Measurements from ENCODE around the gene ALPL. TPM values are rescaled to one million over a fixed set of nuclear protein-coding genes. Genes with fewer than 3 reads are reported as not detected.

The ALPL gene
- total and polyA plus RNA-seq, 9 of the 15 experiments (the other 6 are each of a cell fraction or from before 2014, with no cell fraction given), result 0.04 to 0.38 (median 0.18) TPM; not detected in 4

DNA sequence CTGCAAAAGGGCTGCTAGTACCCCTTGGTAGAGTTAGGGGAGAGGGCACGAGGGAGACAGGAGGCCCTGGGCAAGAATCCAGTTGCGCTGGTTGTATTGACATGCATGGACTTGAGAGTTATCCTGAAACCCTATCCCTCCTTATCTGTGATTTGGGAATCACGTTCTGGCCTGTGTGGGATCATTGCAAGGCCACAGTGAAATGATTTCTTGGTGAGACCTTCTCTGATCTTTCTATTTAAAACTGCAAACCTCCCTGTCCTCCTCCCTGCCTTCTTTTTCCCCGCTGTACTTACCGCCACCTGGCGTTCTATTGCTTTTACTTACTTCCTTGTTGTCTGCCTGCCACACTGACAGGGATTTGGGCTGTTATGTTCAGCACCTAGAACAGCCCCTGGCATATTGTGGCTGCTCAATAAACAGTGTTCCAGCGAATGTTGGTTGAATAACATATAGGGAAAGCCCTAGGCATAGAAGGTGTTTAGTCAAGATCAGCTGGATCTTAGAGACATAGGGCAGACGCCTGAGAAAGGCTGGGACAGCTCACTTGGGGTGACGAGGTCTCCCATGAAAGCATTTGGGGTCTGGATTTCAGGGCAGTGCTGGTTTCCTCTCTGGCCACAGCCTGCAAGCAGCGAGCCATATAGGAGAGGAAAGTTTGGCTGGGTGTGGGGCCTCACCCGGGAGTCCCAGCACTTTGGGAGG lies 25.6 kb downstream of the ALPL start (continued):
- peak; percentile 32 to 63; a peak in 3 of 4 replicates for TF ChIP-seq FOXK2 (conservative IDR thresholded peaks at IDR 0.05 in 1 of 2, IDR thresholded peaks at IDR 0.05 in 1 of 2; ENCODE audit: low read depth in 2 of 2)
- TF ChIP-seq XRCC5 (IDR thresholded peaks at IDR 0.05; ENCODE audit: low read depth, low read length), result peak; percentile 40; the same call in 1 of the 2 replicates
- no peak for TF ChIP-seq PRPF4 (IDR thresholded peaks at IDR 0.05; ENCODE audit: insufficient read depth, low read depth, low read length, poor library complexity, severe bottlenecking)
- TF ChIP-seq, protein P1, sequence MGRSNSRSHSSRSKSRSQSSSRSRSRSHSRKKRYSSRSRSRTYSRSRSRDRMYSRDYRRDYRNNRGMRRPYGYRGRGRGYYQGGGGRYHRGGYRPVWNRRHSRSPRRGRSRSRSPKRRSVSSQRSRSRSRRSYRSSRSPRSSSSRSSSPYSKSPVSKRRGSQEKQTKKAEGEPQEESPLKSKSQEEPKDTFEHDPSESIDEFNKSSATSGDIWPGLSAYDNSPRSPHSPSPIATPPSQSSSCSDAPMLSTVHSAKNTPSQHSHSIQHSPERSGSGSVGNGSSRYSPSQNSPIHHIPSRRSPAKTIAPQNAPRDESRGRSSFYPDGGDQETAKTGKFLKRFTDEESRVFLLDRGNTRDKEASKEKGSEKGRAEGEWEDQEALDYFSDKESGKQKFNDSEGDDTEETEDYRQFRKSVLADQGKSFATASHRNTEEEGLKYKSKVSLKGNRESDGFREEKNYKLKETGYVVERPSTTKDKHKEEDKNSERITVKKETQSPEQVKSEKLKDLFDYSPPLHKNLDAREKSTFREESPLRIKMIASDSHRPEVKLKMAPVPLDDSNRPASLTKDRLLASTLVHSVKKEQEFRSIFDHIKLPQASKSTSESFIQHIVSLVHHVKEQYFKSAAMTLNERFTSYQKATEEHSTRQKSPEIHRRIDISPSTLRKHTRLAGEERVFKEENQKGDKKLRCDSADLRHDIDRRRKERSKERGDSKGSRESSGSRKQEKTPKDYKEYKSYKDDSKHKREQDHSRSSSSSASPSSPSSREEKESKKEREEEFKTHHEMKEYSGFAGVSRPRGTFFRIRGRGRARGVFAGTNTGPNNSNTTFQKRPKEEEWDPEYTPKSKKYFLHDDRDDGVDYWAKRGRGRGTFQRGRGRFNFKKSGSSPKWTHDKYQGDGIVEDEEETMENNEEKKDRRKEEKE (IDR thresholded peaks at IDR 0.05; ENCODE audit: borderline replicate concordance in 1 of 2, control insufficient read depth in 1 of 2, low read depth in 2 of 2, low read length in 1 of 2), result no peak
- peak in 1 of 2 experiments; percentile 34; a peak in 1 of 4 replicates for TF ChIP-seq RCOR1 (IDR thresholded peaks at IDR 0.05; ENCODE audit: borderline replicate concordance in 1 of 2, low read depth in 2 of 2, low read length in 2 of 2)
- TF ChIP-seq ZBED1 (IDR thresholded peaks at IDR 0.05), result no peak
- TF ChIP-seq, protein P2, sequence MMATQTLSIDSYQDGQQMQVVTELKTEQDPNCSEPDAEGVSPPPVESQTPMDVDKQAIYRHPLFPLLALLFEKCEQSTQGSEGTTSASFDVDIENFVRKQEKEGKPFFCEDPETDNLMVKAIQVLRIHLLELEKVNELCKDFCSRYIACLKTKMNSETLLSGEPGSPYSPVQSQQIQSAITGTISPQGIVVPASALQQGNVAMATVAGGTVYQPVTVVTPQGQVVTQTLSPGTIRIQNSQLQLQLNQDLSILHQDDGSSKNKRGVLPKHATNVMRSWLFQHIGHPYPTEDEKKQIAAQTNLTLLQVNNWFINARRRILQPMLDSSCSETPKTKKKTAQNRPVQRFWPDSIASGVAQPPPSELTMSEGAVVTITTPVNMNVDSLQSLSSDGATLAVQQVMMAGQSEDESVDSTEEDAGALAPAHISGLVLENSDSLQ (IDR thresholded peaks at IDR 0.05), result 0 out of 2 replicates have a peak, but pooled peaks have one; percentile 41
- no peak for TF ChIP-seq MCM2 (IDR thresholded peaks at IDR 0.05; ENCODE audit: low read depth)
- TF ChIP-seq ARID2 (IDR thresholded peaks at IDR 0.05), result peak; percentile 49; the same call in 1 of the 2 replicates
- TF ChIP-seq, protein P3, sequence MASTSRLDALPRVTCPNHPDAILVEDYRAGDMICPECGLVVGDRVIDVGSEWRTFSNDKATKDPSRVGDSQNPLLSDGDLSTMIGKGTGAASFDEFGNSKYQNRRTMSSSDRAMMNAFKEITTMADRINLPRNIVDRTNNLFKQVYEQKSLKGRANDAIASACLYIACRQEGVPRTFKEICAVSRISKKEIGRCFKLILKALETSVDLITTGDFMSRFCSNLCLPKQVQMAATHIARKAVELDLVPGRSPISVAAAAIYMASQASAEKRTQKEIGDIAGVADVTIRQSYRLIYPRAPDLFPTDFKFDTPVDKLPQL (IDR thresholded peaks at IDR 0.05; ENCODE audit: extremely low read depth, insufficient read length), result no peak
- TF ChIP-seq SIN3B (IDR thresholded peaks at IDR 0.05; ENCODE audit: low read depth), result no peak
- TF ChIP-seq SRF (CRISPR knock-in tag; IDR thresholded peaks at IDR 0.05), result peak in 1 of 2 experiments; percentile 71; a peak in 1 of 4 replicates
- TF ChIP-seq TRIM28 (IDR thresholded peaks at IDR 0.05), result no peak
